ENCODE measurements around the gene TBC1D20.
"Not testable (repeated sequence)": the region's sequence is repeated elsewhere in the genome, so short reads cannot be mapped to it uniquely, and the experiment has no call there.

Gene TBC1D20

GRCh38 chr20:400454-401275, 61.7 kb downstream of the TBC1D20 start:
- DNase-seq (ENCODE audit: low spot score) = no peak

DNA sequence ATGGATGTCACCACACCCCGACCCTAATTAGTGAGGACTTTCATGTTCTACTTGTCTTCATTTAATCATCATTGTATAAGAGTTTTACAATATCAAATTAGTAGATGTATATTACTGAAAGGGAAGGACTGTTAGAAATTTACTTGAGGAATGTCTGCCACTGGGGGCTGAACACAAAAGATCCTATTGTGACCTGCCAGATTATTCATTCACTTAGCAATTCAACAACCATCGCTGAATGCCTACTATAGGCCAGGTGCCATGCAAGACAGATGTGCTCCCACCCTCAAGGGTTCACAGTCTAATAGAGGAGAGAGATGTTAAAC, 62.2 kb downstream of the TBC1D20 start:
- DNase-seq (ENCODE audit: low spot score) = no peak

GRCh38 chr20:399182-399707, 63.1 kb downstream of the TBC1D20 start:
- no peak for DNase-seq (ENCODE audit: low spot score)

DNA sequence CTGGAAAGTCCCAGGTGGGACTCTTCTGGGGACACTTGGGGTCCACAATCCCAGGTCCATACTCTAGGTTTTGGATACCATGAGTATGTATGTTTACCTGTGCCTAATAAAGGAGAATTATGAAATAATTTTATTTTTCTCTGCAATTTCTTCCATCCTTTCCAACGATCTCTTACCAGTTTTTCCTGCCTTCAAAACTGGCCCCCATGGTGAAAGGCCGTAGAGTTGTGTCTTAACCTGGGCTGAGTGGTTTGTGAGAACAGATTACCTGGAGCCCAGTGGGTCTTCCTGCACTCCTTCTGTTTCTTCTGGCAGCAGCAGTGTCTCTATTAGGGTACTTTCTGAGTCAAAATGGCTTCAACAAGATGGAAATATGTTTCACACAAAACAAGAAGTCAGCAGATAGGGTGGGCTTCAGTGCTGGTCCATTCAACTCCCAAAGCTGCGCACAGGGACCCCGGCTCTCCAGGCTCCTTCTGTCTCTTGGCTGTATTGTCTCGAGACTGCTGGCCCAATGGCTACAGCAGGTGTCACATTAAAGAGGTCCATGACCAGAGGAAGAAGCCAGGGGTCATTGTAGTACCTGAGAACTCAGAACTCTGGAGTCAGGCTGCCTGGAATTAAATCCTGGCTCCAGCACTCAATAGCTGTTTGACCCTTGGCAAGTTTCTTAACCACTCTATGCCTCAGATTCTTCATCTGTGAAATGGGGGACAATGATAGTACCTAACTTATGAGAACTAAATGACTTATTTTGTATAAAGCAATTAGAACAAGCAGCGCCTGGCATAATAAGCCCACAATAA, 64.7 kb downstream of the TBC1D20 start:
- no peak for DNase-seq (ENCODE audit: low spot score)

DNA sequence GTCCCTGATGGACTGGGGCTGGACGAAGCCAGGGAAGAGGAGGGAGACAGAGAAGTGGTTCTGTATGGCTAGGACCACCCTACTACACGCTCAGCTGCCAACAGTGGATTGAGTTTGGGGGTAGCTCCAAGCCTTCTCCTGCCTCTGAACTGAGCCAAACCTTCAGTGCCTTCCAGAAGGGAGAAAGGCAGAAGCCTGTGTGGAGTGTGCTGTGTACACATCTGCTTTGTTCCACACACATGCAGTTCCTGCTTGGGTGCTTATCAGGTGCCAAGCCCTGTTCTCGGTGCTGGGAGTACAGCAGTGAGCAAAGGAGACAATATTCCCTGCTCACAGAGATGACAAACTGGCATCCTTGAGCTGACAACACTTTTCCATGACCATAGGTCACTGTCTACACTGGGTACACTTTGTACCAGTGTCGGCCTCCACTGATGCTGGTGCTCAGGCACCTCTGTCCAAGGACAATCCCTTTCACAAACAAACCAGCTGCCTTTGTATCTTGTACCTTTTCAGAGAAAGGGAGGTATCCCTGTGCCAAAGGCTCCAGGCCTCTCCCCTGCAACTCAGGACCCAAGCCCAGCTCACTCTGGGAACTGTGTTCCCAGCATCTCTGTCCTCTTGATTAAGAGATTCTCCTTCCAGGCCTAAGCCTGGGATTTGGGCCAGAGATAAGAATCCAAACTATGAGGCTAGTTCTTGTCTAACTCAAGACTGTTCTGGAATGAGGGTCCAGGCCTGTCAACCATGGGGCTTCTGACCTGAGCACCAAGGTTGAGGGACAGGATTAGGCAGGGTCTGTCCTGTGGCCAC, 65.5 kb downstream of the TBC1D20 start:
- no peak for DNase-seq (ENCODE audit: low spot score)

- DNase-seq (ENCODE audit: low spot score) = no peak
Observed at GRCh38 chr20:396252-396618, 66.1 kb downstream of the TBC1D20 start.

GRCh38 chr20:393296-393695, 69.0 kb downstream of the TBC1D20 start:
- DNase-seq (ENCODE audit: low spot score) = not testable (repeated sequence)

DNA sequence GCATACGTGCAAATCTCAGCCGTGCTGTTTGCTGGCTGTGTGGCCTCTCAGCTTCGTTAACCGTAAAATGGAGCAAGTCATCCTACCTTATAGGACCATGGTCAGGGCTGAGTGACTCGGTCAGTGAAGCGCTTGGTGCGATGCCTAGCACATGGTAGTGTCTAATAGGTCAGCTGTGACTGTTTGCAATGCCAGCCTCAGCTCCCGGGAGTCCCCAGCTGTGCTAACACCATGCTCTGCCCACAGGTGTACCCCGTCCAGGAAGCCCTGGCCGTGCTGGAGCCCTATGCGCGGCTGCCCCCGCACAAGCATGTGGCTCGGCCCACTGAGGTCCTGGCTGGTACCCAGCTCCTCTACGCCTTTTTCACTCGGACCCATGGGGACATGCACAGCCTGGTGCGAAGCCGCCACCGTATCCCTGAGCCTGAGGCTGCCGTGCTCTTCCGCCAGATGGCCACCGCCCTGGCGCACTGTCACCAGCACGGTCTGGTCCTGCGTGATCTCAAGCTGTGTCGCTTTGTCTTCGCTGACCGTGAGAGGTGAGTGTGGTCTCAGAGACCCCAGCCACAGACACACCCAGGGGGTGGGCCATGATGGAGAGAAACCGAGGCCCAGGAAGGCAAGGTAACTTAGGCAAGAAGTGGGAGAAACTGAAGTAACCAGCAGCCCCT, 71.2 kb downstream of the TBC1D20 start:
- DNase-seq (ENCODE audit: low spot score) = no peak

DNA sequence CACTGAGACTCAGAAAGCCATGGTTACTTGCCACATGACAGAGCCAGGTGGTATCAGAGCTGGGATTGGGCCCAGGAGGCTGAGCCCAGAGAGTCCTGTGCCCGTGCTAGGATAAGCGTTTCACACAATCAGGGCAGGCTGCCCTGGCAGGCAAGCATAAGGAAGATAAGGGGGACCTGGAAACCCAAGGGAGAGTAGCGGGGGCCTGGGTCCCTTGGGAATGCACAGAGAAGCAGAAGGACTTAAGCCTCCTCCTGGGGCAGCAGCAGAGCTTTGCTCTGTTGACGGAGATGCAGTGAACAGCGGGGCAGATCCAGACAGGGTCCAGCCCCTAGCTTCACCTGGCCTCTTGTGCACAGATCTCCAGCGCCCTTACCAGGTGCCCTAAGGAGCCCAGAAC, 73.1 kb downstream of the TBC1D20 start:
- no peak for DNase-seq (ENCODE audit: low spot score)

DNA sequence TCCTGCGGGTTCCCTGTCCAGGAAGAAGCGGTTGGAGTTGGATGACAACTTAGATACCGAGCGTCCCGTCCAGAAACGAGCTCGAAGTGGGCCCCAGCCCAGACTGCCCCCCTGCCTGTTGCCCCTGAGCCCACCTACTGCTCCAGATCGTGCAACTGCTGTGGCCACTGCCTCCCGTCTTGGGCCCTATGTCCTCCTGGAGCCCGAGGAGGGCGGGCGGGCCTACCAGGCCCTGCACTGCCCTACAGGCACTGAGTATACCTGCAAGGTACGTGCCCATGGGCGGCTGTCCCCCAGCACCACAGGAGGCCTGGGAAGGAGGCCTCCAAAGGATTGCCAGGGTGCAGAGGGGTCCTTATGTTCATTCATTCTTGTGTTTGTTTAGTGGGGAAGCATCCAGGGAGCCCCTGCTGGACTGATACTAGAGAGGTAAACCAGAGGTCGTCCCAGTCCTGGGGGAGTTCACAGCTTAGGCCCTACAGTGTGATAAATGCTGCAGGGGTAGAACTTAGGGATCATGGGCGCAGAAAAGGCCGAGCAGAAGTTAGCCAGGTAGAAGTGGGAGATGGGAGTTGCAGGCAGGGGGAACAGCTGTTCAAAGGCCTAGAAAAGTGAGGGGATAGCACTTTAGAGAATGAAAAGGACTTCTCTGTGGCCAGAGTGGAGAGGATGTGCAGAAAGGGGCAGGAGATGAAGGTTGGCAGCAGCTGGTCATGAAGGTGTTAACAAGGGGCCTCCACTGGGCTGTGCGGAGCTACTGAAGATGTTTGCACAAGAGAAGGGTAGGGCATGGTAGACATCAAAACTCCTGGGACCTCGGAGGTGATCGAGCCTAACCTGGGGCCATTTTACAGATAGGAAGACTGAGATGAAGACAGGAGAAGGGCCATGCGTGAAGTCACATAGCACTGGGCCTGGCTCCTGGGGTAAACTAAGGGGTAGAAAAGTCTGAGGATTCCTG, 74.0 kb downstream of the TBC1D20 start:
- no peak for DNase-seq (ENCODE audit: low spot score)

DNA sequence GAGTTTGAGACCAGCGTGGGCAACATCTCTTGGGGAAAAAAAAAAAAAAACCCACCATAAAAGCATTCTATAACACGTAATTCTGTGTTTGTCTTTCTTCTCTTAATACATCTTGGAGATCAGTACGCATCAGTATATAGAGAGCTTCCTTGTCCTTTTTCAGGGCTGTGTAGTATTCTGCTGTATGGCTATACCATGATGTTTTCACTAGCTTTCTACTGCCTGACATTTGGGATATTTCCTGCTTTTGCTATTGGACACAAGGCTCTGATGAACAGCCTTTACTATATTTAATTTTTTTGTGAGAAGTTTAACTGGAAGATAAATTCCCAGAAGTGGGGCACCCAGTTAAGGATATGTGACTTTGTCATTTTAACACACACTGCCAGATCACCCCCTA, 74.8 kb downstream of the TBC1D20 start:
- DNase-seq (ENCODE audit: low spot score) = no peak

GRCh38 chr20:386634-387033, 75.7 kb downstream of the TBC1D20 start:
- DNase-seq (ENCODE audit: low spot score) = not testable (repeated sequence)
